Smooth muscle cell (in vitro differentiated cells): ENCODE data around the gene ZBTB47. TPM values are rescaled to one million over a fixed set of nuclear protein-coding genes. Genes with fewer than 3 reads are reported as not detected.

Experiments used
- DNase-seq: peaks from one replicate; lab custom pipeline; 2025; ENCODE audit not compliant: unreplicated experiment; lab: John Stamatoyannopoulos, UW
- H2AFZ ChIP-seq: fragments of 200-600 bp; sonication (generic); 2 replicates; pipeline ENCODE4 v1.6.0; 2016; ENCODE audit warnings: antibody characterized with exemption, low read depth, mild to moderate bottlenecking
- H3F3A ChIP-seq: fragments of 200-600 bp; sonication (generic); 2 replicates; pipeline ENCODE4 v1.6.0; 2017; ENCODE audit warnings: antibody characterized with exemption, low read depth
- H3K27ac ChIP-seq: fragments of 200-600 bp; sonication (generic); 2 replicates; pipeline ENCODE4 v1.5.1; 2016; ENCODE audit warnings: low read depth, mild to moderate bottlenecking
- H3K27me3 ChIP-seq: fragments of 200-600 bp; sonication (generic); 2 replicates; pipeline ENCODE4 v1.6.1; 2016; ENCODE audit warnings: low read depth, mild to moderate bottlenecking
- H3K36me3 ChIP-seq: fragments of 200-600 bp; sonication (generic); 2 replicates; pipeline ENCODE4 v1.5.1; 2016; ENCODE audit warnings: low read depth
- H3K4me1 ChIP-seq: fragments of 200-600 bp; sonication (generic); 2 replicates; pipeline ENCODE4 v1.5.1; 2016; ENCODE audit warnings: low read depth
- H3K4me2 ChIP-seq: fragments of 200-600 bp; sonication (generic); 2 replicates; pipeline ENCODE4 v1.6.0; 2016; ENCODE audit warnings: mild to moderate bottlenecking
- H3K4me3 ChIP-seq: fragments of 200-600 bp; sonication (generic); 2 replicates; pipeline ENCODE4 v1.5.1; 2016; ENCODE audit warnings: mild to moderate bottlenecking
- H3K79me2 ChIP-seq: fragments of 200-600 bp; sonication (generic); 2 replicates; pipeline ENCODE4 v1.6.0; 2016; ENCODE audit warnings: low read depth, mild to moderate bottlenecking
- H3K9ac ChIP-seq: fragments of 200-600 bp; sonication (generic); 2 replicates; pipeline ENCODE4 v1.6.0; 2016; ENCODE audit warnings: low read depth
- H3K9me3 ChIP-seq: fragments of 200-600 bp; sonication (generic); replicated peaks from 2 replicates; pipeline ENCODE4 v1.5.1; 2016; ENCODE audit warnings: low read depth
- H4K20me1 ChIP-seq: fragments of 200-600 bp; sonication (generic); 2 replicates; pipeline ENCODE4 v1.6.0; 2016; ENCODE audit warnings: low read depth
- WGBS: methylation state at CpG from one replicate; pipeline ENCODE4 v1.1.7; 2016; ENCODE audit warnings: low lambda C conversion rate; 5-methylcytosine and 5-hydroxymethylcytosine counted together
- polyA plus RNA-seq: library from polyadenylated mRNA; unstranded; fragments of >200 nt; fragmentation: Nextera tagmentation; extraction: Ambion mirVana; gene quantifications from 2 replicates; pipeline ENCODE4 v1.2.1, GENCODE V29; 2016
- total RNA-seq: library from RNA; depleted of rRNA; stranded (reverse); fragments of >200 nt; gene quantifications from 2 replicates; pipeline ENCODE4 v1.2.3, GENCODE V29; 2014
- TF ChIP-seq, protein P1 (sequence below): fragments of 200-600 bp; sonication (generic); IDR thresholded peaks from 2 replicates; pipeline ENCODE4 v1.5.1; 2017; ENCODE audit warnings: borderline replicate concordance, mild to moderate bottlenecking, antibody characterized with exemption; ENCODE audit not compliant: insufficient read depth, poor library complexity, severe bottlenecking

Gene ZBTB47
- total and polyA plus RNA-seq, 2 experiments from 2014 or later: 4.6 to 7.7 TPM

DNA sequence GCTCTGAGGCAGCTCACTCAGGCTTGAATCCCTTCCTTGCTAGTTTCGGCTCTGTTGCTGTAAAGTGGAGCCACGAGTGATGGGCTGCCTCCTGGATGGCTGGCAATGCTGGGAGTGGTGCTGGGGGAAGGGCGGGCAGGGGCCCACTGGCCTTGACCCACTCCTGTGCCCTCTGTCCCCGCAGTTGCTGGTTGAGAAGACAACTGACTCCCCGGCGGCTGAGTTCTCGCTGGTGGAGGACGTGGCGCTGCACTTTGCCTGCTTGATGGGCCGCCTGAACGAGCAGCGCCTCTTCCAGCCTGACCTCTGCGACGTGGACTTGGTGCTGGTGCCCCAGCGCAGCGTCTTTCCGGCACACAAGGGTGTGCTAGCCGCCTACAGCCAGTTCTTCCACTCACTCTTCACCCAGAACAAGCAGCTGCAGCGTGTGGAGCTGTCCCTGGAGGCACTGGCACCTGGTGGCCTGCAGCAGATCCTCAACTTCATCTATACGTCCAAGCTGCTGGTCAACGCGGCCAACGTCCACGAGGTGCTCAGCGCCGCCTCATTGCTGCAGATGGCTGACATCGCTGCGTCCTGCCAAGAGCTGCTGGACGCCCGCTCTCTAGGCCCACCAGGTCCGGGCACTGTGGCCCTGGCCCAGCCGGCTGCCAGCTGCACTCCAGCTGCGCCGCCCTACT is 4.7 kb downstream of the ZBTB47 start:
- Histone ChIP-seq H3K4me3 (no peak overlapping the region), H2AFZ (no peak overlapping the region), H3K36me3 (no peaks in the 10 kb centered on the region), H3K4me2 (no peak overlapping the region), H3K27ac (no peak overlapping the region), H3F3A (no peaks in the 10 kb centered on the region), H3K79me2 (peaks cover 9% of the 10 kb centered on the region), H3K9me3 (no peaks in the 10 kb centered on the region), H4K20me1 (peaks cover 35% of the 10 kb centered on the region), H3K27me3 (no peaks in the 10 kb centered on the region), H3K4me1 (peaks cover 3% of the 10 kb centered on the region), H3K9ac (no peak overlapping the region)
- TF ChIP-seq, protein P1, sequence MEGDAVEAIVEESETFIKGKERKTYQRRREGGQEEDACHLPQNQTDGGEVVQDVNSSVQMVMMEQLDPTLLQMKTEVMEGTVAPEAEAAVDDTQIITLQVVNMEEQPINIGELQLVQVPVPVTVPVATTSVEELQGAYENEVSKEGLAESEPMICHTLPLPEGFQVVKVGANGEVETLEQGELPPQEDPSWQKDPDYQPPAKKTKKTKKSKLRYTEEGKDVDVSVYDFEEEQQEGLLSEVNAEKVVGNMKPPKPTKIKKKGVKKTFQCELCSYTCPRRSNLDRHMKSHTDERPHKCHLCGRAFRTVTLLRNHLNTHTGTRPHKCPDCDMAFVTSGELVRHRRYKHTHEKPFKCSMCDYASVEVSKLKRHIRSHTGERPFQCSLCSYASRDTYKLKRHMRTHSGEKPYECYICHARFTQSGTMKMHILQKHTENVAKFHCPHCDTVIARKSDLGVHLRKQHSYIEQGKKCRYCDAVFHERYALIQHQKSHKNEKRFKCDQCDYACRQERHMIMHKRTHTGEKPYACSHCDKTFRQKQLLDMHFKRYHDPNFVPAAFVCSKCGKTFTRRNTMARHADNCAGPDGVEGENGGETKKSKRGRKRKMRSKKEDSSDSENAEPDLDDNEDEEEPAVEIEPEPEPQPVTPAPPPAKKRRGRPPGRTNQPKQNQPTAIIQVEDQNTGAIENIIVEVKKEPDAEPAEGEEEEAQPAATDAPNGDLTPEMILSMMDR: no peak
- 95% methylated on average over 30 of the region's 34 CpGs for WGBS
- DNase-seq: no peak

GRCh38 chr3:42658771-42659390 is 5.4 kb downstream of the ZBTB47 start:
- H3K79me2 ChIP-seq: peaks cover 2% of the 10 kb centered on the region
- no peaks in the 10 kb centered on the region for H3K4me1 ChIP-seq
- DNase-seq: no peak
- TF ChIP-seq, protein P1: no peak
- 97% methylated on average over 21 of the region's 22 CpGs for WGBS
- H3K4me2 ChIP-seq: no peak overlapping the region
- H3F3A ChIP-seq: no peaks in the 10 kb centered on the region
- H3K36me3 ChIP-seq: no peaks in the 10 kb centered on the region
- no peak overlapping the region for H2AFZ ChIP-seq
- peaks cover 35% of the 10 kb centered on the region for H4K20me1 ChIP-seq
- no peaks in the 10 kb centered on the region for H3K9me3 ChIP-seq
- no peak overlapping the region for H3K9ac ChIP-seq
- no peak overlapping the region for H3K4me3 ChIP-seq
- no peak overlapping the region for H3K27ac ChIP-seq
- H3K27me3 ChIP-seq: no peaks in the 10 kb centered on the region

- Histone ChIP-seq H3F3A (no peaks in the 10 kb centered on the region), H2AFZ (no peak overlapping the region), H3K9me3 (no peaks in the 10 kb centered on the region), H3K4me3 (no peak overlapping the region), H3K36me3 (no peaks in the 10 kb centered on the region), H3K27me3 (no peaks in the 10 kb centered on the region), H3K9ac (no peak overlapping the region), H3K4me1 (no peaks in the 10 kb centered on the region), H3K79me2 (no peaks in the 10 kb centered on the region), H3K4me2 (no peak overlapping the region), H3K27ac (no peak overlapping the region), H4K20me1 (peaks cover 35% of the 10 kb centered on the region)
- WGBS: 94% methylated on average over 18 of the region's 25 CpGs
- TF ChIP-seq, protein P1: no peak
- DNase-seq: no peak
Measured at GRCh38 chr3:42659451-42660130, 6.1 kb downstream of the ZBTB47 start.
